ENCODE measurements around the gene LEP.

- TF ChIP-seq EZH2phosphoT487 (IDR thresholded peaks at IDR 0.05; ENCODE audit: insufficient read depth, low read depth): no peak
- TF ChIP-seq EZH2 (IDR thresholded peaks at IDR 0.05; ENCODE audit: insufficient read depth, poor library complexity, severe bottlenecking): no peak
These were observed 43.5 kb upstream of the LEP start for GRCh38 chr7:128197589-128197988.
